GM19351 (cell line): ENCODE results near the gene MPP3.

Source experiments
- ATAC-seq: cut with Tn5 transposase; IDR thresholded peaks from one replicate; pipeline ENCODE4 v1.9.1; 2021; ENCODE audit warnings: mild to moderate bottlenecking, moderate library complexity; ENCODE audit not compliant: unreplicated experiment

The MPP3 gene

GRCh38 chr17:43840814-43841213, 7.9 kb upstream of the MPP3 start:
- no peak for ATAC-seq

DNA sequence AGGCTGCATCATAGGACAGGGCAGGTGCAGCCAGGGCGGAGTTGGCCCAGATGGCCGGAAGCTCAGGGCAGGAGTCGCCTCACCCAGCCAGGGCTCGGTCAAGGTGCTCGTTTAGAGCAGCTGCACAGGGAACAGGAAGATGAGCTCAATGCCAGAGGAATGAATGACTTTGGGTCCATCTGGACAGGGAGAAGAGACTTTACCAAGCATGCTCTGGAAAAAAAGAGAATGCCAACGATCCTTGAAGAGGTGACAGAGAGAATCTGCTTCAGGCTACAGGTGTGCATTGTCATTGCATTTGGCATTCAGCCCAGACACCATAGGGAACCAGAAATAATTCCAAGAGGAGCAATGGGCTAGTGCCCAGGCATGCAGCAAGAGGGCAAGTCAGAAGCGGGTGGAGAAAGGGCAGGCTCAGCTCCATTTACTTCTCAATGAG, 6.7 kb upstream of the MPP3 start:
- ATAC-seq = no peak

GRCh38 chr17:43834106-43834505, 1.2 kb upstream of the MPP3 start:
- ATAC-seq = no peak

DNA sequence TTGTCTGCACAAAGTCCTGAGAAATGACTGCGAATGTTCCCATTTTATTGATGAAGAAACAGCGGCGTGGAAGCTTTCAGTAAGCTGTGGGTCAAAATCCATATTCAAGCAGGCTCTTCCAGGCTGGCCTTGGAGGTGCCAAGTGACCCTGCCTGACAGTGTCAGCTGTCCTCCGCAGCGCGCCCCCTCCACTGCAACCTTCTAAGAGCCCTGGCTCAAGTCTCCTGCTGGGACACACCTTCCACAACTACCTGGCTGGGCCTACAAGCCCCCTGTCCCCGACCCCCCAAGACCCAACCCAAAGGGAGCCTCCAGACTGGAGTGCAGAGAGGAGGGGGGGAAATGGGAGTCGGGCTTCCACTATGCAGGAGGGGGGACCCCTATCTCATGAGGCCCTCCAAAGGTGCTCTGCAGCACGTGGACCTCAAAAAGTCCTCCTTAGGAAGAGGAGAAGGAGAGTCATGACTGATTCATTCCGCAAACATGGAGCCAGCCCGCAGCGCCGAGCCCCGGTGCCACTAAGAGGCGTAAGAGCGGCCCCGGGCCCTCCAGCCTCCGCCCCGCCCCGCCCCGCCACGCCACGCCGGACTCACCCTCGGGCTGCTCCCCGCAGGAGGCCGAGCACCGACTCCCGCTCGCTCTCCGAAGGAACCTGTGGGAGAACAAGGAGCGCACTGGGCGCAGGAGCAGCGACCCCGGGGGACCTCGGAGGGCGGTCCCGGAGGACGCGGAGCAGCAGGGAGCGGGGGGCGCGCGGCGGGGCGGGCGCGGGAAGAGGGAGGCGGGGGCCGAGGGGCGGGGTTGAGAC, 574 bp downstream of the MPP3 start:
- no peak for ATAC-seq

- no peak for ATAC-seq
These were observed 1.3 kb downstream of the MPP3 start for GRCh38 chr17:43831633-43832032.

- ATAC-seq = no peak
These were observed 2.3 kb downstream of the MPP3 start for GRCh38 chr17:43830510-43831140.

- ATAC-seq = no peak
These were observed 3.2 kb downstream of the MPP3 start for GRCh38 chr17:43829738-43830137.

DNA sequence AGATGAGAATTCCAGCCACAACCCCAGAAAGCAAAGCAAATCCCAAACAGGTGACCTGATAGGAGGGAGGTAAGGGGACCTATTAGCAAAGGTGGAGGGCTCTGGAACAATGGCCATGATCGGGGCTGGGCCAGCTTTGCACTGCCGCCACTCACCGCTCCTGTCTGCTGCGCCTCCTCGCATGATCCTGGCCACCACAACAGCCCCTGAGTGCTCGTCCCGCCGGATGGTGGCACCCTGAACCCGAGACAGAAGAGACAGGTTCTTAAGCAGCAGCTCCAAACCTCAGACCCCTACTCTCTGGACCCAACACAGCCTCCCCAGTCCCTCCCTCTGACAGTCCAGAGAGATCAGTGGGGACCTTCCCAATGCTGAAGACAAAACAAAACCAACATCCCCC, 5.3 kb downstream of the MPP3 start:
- no peak for ATAC-seq

- no peak for ATAC-seq
These were observed 6.7 kb downstream of the MPP3 start for GRCh38 chr17:43826206-43826605.

GRCh38 chr17:43825567-43825966, 7.4 kb downstream of the MPP3 start:
- ATAC-seq = no peak

DNA sequence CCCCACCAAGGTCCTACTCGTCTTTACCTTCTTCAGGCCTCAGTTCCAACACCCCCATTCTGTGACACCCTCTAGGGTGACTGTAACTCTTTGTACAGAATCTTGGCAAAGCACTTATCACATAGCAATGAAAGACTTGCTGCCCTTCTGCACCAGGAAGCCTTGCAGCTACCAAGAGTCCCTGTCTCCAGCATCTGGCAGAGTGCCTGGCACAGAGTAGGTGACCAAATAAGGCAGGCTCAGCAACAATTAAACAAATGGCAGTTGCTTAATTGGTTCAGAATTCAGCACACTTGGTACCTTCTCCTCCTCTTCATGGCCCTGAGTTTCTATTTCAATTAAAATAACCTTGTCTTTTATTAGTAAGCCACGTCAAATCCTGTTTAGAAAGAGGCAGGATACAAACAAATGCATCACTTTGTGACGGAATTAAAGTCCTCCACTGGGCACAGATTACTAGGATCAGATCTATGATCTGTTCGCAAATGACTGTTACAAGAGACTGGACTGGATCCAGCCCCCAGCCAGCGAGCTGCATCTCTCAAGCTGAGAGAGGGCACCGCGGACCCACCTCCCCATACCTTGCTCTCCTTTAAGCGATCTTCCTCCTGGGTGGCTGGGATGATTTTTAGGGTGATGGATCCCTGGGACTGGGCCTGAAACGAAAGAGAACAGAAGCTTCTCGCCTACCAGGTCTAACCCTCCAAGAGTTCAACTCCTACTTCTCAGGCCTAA, 9.4 kb downstream of the MPP3 start:
- no peak for ATAC-seq

DNA sequence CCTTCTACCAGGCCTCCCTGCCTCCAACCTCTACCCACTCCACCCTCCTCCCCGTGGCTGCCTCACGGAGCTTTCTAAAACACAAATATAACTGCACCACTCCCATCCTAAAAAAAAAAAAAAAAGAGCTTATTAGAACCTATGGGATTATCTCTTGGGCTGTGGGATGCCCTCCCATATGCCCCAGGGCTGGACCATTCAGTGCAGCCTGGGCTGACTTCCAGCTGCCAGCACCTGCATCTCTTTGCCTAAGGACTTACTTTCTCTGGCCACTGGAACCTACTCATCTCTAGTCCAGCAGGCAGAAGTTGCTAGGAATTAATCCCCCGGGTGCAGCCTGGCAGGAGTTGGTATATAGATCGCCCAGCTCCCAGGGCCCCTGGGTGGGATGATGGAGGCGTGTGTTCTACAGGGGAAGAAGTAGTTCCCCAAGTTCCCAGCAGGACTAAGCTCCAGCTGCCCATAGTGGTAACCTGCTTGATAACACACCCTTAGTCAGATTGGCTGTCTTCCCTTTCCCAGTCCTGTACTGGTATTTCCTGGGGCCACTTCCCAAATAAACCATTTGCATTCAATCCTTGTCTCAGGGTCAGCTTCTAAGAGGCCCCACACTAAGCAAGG, 10.3 kb downstream of the MPP3 start:
- no peak for ATAC-seq

GRCh38 chr17:43820759-43821158, 12.2 kb downstream of the MPP3 start:
- no peak for ATAC-seq

- ATAC-seq = no peak
These were observed 14.0 kb downstream of the MPP3 start for GRCh38 chr17:43818966-43819365.

- ATAC-seq = no peak
These were observed 15.1 kb downstream of the MPP3 start for GRCh38 chr17:43817826-43818225.

DNA sequence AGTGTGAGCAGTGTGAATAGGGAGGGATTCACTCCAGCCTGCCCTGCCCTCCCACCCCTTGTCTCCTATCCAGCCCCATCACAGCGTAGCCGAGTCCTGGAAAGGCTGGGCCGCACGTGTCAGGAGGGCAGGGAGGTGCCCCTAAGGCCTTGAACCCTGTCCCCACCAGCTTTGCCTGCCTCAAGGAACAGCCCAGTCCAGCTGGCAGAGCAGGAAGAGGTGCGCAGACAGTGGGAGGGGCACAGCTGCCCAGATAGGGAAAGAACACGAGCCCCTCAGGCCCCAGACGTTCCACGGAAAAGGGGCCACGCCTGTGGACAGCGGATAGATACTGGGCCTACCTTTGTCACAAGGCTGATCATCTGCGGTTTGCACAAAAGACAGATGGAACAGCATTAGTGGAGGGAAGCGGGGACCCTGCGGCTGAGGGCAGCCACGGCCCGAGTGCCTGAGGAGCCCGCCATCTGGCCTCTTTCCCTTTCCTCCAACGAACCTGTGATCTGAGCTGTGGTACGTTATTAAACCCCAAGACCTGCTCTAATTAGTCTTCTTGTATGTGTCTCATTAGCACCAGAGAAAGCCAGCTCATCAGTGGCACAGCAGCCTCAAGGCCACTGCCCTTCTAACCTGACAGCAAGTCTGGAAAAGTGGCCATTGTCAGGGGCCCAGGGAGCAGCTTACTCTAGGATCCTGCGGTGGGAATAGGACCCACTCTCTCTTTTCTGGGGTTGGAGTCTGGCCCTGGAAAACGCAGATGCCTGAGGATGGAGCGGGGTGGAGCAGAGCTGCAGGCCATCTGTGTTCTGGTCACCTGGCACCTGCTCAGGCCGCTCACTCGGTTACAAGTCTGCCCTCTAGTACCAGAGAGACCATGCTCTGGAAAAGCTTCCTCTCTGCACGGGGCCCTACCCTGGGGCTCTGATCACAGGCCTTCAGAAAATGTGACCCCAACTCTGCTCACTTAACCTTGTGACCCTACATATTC, 16.3 kb downstream of the MPP3 start:
- no peak for ATAC-seq

DNA sequence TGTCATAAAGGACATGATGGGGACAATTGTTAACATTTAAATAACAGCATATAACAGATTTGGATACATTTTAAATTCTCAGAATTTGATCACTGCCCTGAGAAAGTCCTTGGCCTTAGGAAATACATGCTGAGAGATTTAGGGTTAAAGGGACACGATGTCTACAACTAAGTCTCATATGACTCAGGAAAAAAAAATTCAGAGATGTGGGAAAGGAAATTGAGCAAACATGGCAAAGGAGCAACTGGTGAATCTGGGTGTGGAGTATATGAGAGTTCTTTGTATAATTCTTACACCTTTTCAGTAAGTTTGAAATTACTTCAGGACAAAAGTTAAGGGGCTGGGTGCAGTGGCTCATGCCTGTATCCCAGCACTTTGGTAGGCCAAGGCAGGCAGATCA, 18.2 kb downstream of the MPP3 start:
- ATAC-seq = no peak

GRCh38 chr17:43814026-43814425, 18.9 kb downstream of the MPP3 start:
- no peak for ATAC-seq

DNA sequence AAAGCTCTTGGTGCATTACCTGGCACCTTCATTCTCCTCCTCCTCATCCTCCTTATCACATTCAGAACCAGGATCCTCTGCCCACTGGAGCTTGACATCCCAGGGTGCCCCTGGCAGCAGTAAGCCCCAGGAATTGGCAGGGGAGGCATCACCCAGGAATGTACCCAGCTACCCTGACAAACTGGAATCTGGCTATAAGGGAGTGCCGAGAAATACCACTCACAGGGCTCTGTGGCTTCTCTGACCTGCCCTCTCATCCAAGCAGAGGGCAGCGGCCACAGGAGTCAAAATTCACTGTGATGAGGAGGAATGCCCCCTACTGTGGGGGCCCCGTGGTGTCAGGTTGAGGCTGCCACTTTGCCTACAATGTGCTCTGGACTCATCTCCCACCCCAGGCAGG, 19.6 kb downstream of the MPP3 start:
- no peak for ATAC-seq
